Sigmoid colon (tissue), 4 donors: ENCODE data around the gene ACTC1.

Experiments
- EP300 ChIP-seq, 4 donors: sonication (generic); formaldehyde crosslinking; IDR thresholded peaks; one replicate each; pipeline ENCODE4 v1.6.1; 2017; ENCODE audit warnings: antibody characterized with exemption in 4 of 4
- POLR2A ChIP-seq, 2 donors: fragments of 450-650 bp; IDR thresholded peaks; one replicate each; pipeline ENCODE4 v1.6.1; 2016; ENCODE audit warnings: antibody characterized with exemption in 2 of 2, mild to moderate bottlenecking in 2 of 2, moderate library complexity in 2 of 2
- POLR2AphosphoS5 ChIP-seq, 4 donors: sonication (generic); formaldehyde crosslinking; IDR thresholded peaks; one replicate each; pipeline ENCODE4 v1.6.1; 2017; ENCODE audit warnings: antibody characterized with exemption in 4 of 4
- TF ChIP-seq, protein P1 (sequence below), 4 experiments: fragments of 450-650 bp in 3 of 4; fragments of 200-600 bp in 1 of 4; IDR thresholded peaks; one replicate each; pipeline ENCODE4 v1.5.1; 2016 to 2019; ENCODE audit warnings: antibody characterized with exemption in 4 of 4, mild to moderate bottlenecking in 3 of 4, moderate library complexity in 2 of 4

DNA sequence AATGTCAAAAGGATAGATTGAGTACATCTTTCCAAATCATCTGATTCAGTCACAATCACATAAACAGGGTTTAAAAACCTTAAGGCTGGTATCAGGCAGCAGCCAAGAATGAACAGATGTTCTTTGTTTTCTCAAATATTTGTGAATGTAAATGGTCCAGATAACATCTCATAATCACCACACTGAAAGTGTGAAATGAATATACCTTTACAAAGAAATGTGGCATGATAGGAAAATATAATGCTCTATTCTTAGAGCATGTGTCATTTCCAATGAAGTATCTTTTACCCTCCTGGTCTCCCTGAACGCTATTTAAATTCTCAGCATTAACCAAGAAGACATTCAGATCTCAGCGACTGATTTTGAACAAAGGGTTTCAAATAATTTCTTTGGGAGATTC, 8.8 kb upstream of the ACTC1 start:
- TF ChIP-seq EP300 (IDR thresholded peaks at IDR 0.05) = no peak
- TF ChIP-seq POLR2AphosphoS5 (IDR thresholded peaks at IDR 0.05) = no peak
- TF ChIP-seq, protein P1, sequence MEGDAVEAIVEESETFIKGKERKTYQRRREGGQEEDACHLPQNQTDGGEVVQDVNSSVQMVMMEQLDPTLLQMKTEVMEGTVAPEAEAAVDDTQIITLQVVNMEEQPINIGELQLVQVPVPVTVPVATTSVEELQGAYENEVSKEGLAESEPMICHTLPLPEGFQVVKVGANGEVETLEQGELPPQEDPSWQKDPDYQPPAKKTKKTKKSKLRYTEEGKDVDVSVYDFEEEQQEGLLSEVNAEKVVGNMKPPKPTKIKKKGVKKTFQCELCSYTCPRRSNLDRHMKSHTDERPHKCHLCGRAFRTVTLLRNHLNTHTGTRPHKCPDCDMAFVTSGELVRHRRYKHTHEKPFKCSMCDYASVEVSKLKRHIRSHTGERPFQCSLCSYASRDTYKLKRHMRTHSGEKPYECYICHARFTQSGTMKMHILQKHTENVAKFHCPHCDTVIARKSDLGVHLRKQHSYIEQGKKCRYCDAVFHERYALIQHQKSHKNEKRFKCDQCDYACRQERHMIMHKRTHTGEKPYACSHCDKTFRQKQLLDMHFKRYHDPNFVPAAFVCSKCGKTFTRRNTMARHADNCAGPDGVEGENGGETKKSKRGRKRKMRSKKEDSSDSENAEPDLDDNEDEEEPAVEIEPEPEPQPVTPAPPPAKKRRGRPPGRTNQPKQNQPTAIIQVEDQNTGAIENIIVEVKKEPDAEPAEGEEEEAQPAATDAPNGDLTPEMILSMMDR (IDR thresholded peaks at IDR 0.05) = no peak
- no peak for TF ChIP-seq POLR2A (IDR thresholded peaks at IDR 0.05)
